SJSA1 (cell line): Measurements from ENCODE around the gene PCOLCE2. TPM values are rescaled to one million over a fixed set of nuclear protein-coding genes. Genes with fewer than 3 reads are reported as not detected.

Experiments used
- DNase-seq, 2 experiments: peaks; one replicate each; pipeline ENCODE4 v3.0.0-alpha.2; 2015 to 2020; ENCODE audit warnings: low spot score in 2 of 2, low read depth in 1 of 2
- H3K27ac ChIP-seq: fragments of 250-450 bp; sonication (Bioruptor Pico); 2 replicates; pipeline ENCODE4 v1.5.1; 2020; ENCODE audit warnings: mild to moderate bottlenecking, moderate library complexity
- H3K27me3 ChIP-seq: fragments of 250-450 bp; sonication (Bioruptor Pico); replicated peaks from 2 replicates; pipeline ENCODE4 v1.5.1; 2020; ENCODE audit warnings: mild to moderate bottlenecking, moderate library complexity
- H3K36me3 ChIP-seq: fragments of 250-450 bp; sonication (Bioruptor Pico); 2 replicates; pipeline ENCODE4 v1.5.1; 2020; ENCODE audit warnings: mild to moderate bottlenecking
- H3K4me1 ChIP-seq: fragments of 250-450 bp; sonication (Bioruptor Pico); replicated peaks from 2 replicates; pipeline ENCODE4 v1.6.1; 2021; ENCODE audit warnings: mild to moderate bottlenecking
- H3K4me3 ChIP-seq: fragments of 250-450 bp; sonication (Bioruptor Pico); 2 replicates; pipeline ENCODE4 v1.5.1; 2020; ENCODE audit warnings: mild to moderate bottlenecking
- H3K9me3 ChIP-seq: fragments of 250-450 bp; sonication (Bioruptor Pico); replicated peaks from 2 replicates; pipeline ENCODE4 v1.5.1; 2020; ENCODE audit warnings: mild to moderate bottlenecking
- total RNA-seq: library from RNA; depleted of rRNA; stranded (reverse); fragments of >200 nt; shearing (Covaris generic); gene quantifications from 2 replicates; pipeline ENCODE4 v1.2.3, GENCODE V29; 2014; rRNA removed

The PCOLCE2 gene
- total RNA-seq, 1 experiment from 2014 or later = 0.26 TPM

- Histone ChIP-seq H3K27me3 (no peaks in the 10 kb centered on the region), H3K4me1 (no peaks in the 10 kb centered on the region), H3K9me3 (no peaks in the 10 kb centered on the region), H3K27ac (no peak overlapping the region), H3K36me3 (no peaks in the 10 kb centered on the region), H3K4me3 (no peak overlapping the region)
- DNase-seq = no peak
Measured at GRCh38 chr3:142801746-142802145, 87.1 kb downstream of the PCOLCE2 start.

- H3K27ac ChIP-seq = no peak overlapping the region
- H3K9me3 ChIP-seq = no peaks in the 10 kb centered on the region
- H3K36me3 ChIP-seq = no peaks in the 10 kb centered on the region
- no peak overlapping the region for H3K4me3 ChIP-seq
- DNase-seq = no peak
- no peaks in the 10 kb centered on the region for H3K4me1 ChIP-seq
- no peaks in the 10 kb centered on the region for H3K27me3 ChIP-seq
Measured at GRCh38 chr3:142796823-142797222, 92.1 kb downstream of the PCOLCE2 start.

GRCh38 chr3:142795332-142795731, 93.6 kb downstream of the PCOLCE2 start:
- no peak overlapping the region for H3K27ac ChIP-seq
- H3K4me3 ChIP-seq = no peak overlapping the region
- DNase-seq = no peak
- H3K4me1 ChIP-seq = no peaks in the 10 kb centered on the region
- no peaks in the 10 kb centered on the region for H3K9me3 ChIP-seq
- no peaks in the 10 kb centered on the region for H3K36me3 ChIP-seq
- H3K27me3 ChIP-seq = no peaks in the 10 kb centered on the region

GRCh38 chr3:142794508-142794907, 94.4 kb downstream of the PCOLCE2 start:
- Histone ChIP-seq H3K9me3 (no peaks in the 10 kb centered on the region), H3K27ac (no peak overlapping the region), H3K4me3 (no peak overlapping the region), H3K4me1 (no peaks in the 10 kb centered on the region), H3K27me3 (no peaks in the 10 kb centered on the region), H3K36me3 (no peaks in the 10 kb centered on the region)
- DNase-seq = no peak

- no peaks in the 10 kb centered on the region for H3K9me3 ChIP-seq
- no peaks in the 10 kb centered on the region for H3K27me3 ChIP-seq
- no peak overlapping the region for H3K27ac ChIP-seq
- H3K36me3 ChIP-seq = no peaks in the 10 kb centered on the region
- no peak overlapping the region for H3K4me3 ChIP-seq
- H3K4me1 ChIP-seq = no peaks in the 10 kb centered on the region
- DNase-seq = no peak
Measured at GRCh38 chr3:142787719-142788118, 101.2 kb downstream of the PCOLCE2 start.

GRCh38 chr3:142785996-142786395, 102.9 kb downstream of the PCOLCE2 start:
- DNase-seq = no peak
- Histone ChIP-seq H3K36me3 (no peaks in the 10 kb centered on the region), H3K27ac (no peak overlapping the region), H3K27me3 (no peaks in the 10 kb centered on the region), H3K9me3 (no peaks in the 10 kb centered on the region), H3K4me1 (no peaks in the 10 kb centered on the region), H3K4me3 (no peak overlapping the region)

- Histone ChIP-seq H3K27me3 (no peaks in the 10 kb centered on the region), H3K9me3 (no peaks in the 10 kb centered on the region), H3K4me3 (no peak overlapping the region), H3K4me1 (no peaks in the 10 kb centered on the region), H3K36me3 (no peaks in the 10 kb centered on the region), H3K27ac (no peak overlapping the region)
- no peak for DNase-seq
Measured at GRCh38 chr3:142784228-142784627, 104.7 kb downstream of the PCOLCE2 start.

GRCh38 chr3:142782616-142783015, 106.3 kb downstream of the PCOLCE2 start:
- DNase-seq = no peak
- Histone ChIP-seq H3K9me3 (no peaks in the 10 kb centered on the region), H3K4me1 (no peaks in the 10 kb centered on the region), H3K27me3 (no peaks in the 10 kb centered on the region), H3K4me3 (no peak overlapping the region), H3K36me3 (no peaks in the 10 kb centered on the region), H3K27ac (no peak overlapping the region)

GRCh38 chr3:142779591-142779990, 109.3 kb downstream of the PCOLCE2 start:
- Histone ChIP-seq H3K9me3 (no peaks in the 10 kb centered on the region), H3K27me3 (no peaks in the 10 kb centered on the region), H3K4me3 (no peak overlapping the region), H3K36me3 (no peaks in the 10 kb centered on the region), H3K27ac (no peak overlapping the region), H3K4me1 (no peaks in the 10 kb centered on the region)
- no peak for DNase-seq

- no peak overlapping the region for H3K4me3 ChIP-seq
- H3K4me1 ChIP-seq = no peaks in the 10 kb centered on the region
- DNase-seq = no peak
- H3K27me3 ChIP-seq = no peaks in the 10 kb centered on the region
- H3K9me3 ChIP-seq = no peaks in the 10 kb centered on the region
- H3K36me3 ChIP-seq = no peaks in the 10 kb centered on the region
- no peak overlapping the region for H3K27ac ChIP-seq
Measured at GRCh38 chr3:142778541-142778940, 110.3 kb downstream of the PCOLCE2 start.

GRCh38 chr3:142777927-142778326, 111.0 kb downstream of the PCOLCE2 start:
- no peak overlapping the region for H3K27ac ChIP-seq
- H3K9me3 ChIP-seq = no peaks in the 10 kb centered on the region
- no peaks in the 10 kb centered on the region for H3K36me3 ChIP-seq
- H3K4me1 ChIP-seq = no peaks in the 10 kb centered on the region
- no peak overlapping the region for H3K4me3 ChIP-seq
- DNase-seq = no peak
- no peaks in the 10 kb centered on the region for H3K27me3 ChIP-seq

GRCh38 chr3:142768338-142768737, 120.5 kb downstream of the PCOLCE2 start:
- no peak for DNase-seq
- Histone ChIP-seq H3K4me1 (no peaks in the 10 kb centered on the region), H3K27me3 (no peaks in the 10 kb centered on the region), H3K36me3 (no peaks in the 10 kb centered on the region), H3K9me3 (no peaks in the 10 kb centered on the region), H3K27ac (no peak overlapping the region), H3K4me3 (no peak overlapping the region)

Other genes starting within 250 kb of the PCOLCE2 start
- gene TRPC1, start 165.0 kb downstream of the PCOLCE2 start, total RNA-seq = 1.9 and 11.7 TPM in 2 replicates
- not detected in 2 replicates for gene PAQR9, start 74.6 kb upstream of the PCOLCE2 start, total RNA-seq
- gene U2SURP, start 112.5 kb upstream of the PCOLCE2 start, total RNA-seq = 76.0 and 88.2 TPM in 2 replicates
- 6.4 and 9.2 TPM in 2 replicates for gene CHST2, start 230.7 kb upstream of the PCOLCE2 start, total RNA-seq